Endothelial cell of umbilical vein (primary cell): ENCODE data around the gene RNF138. TPM values are rescaled to one million over a fixed set of nuclear protein-coding genes. Genes with fewer than 3 reads are reported as not detected.

Experiments
- BruUV-seq: library from RNA; stranded (reverse); fragments of 400-500 nt; replicated peaks from 2 replicates; lab custom pipeline; 2021; lab: Mats Ljungman, UMichigan
- CTCF ChIA-PET: fragments of 300-600, 350-600 bp; sonication (Branson Sonifier 250); formaldehyde crosslinking; loops from one replicate; lab custom pipeline; 2021; ENCODE audit warnings: antibody characterized with exemption, inconsistent platforms; lab: Charles Lee
- POLR2A ChIA-PET: fragments of 300-600, 350-600 bp; sonication (Branson Sonifier 250); formaldehyde crosslinking; loops from one replicate; lab custom pipeline; 2021; ENCODE audit warnings: antibody characterized with exemption, inconsistent platforms; lab: Charles Lee
- DNase-seq: peaks from one replicate; pipeline ENCODE4 v3.0.0-alpha.2; 2011; ENCODE audit warnings: low read depth, low spot score
- FAIRE-seq: peaks from 2 replicates; lab custom pipeline; 2011; peaks lifted over from hg19 to GRCh38; lab: Jason Lieb, UNC
- H2AFZ ChIP-seq: 2 replicates; pipeline ENCODE4 v1.6.0; 2012; ENCODE audit warnings: low read depth, low read length, control low read depth, inconsistent platforms
- H3K27ac ChIP-seq: 2 replicates; pipeline ENCODE4 v1.5.1; 2011; ENCODE audit warnings: low read depth, mild to moderate bottlenecking, control low read depth, low read length, moderate library complexity; ENCODE audit not compliant: insufficient read depth
- H3K27me3 ChIP-seq, 2 experiments: 2 replicates each; pipeline versions ENCODE4 v1.6.0 to v1.6.1; 2011; ENCODE audit warnings: low read length in 2 of 2, mixed read lengths in 1 of 2; ENCODE audit not compliant: control insufficient read depth in 2 of 2, insufficient read depth in 2 of 2
- H3K36me3 ChIP-seq, 2 experiments: 2 replicates in 1 of 2; 3 replicates in 1 of 2; pipeline ENCODE4 v1.5.1; 2011; ENCODE audit warnings: low read length in 2 of 2, mild to moderate bottlenecking in 1 of 2, moderate library complexity in 1 of 2; ENCODE audit not compliant: control insufficient read depth in 2 of 2, insufficient read depth in 2 of 2; ENCODE audit errors: extremely low read depth in 1 of 2
- H3K4me1 ChIP-seq: 3 replicates; pipeline ENCODE4 v1.5.1; 2011; ENCODE audit warnings: mild to moderate bottlenecking, low read length; ENCODE audit not compliant: control insufficient read depth, insufficient read depth; ENCODE audit errors: extremely low read depth
- H3K4me2 ChIP-seq: 2 replicates; pipeline ENCODE4 v1.6.1; 2011; ENCODE audit warnings: low read length, control low read depth, mixed read lengths; ENCODE audit not compliant: insufficient read depth
- H3K4me3 ChIP-seq, 3 experiments: fragments of 200-600 bp in 1 of 3; sonication (generic), shearing (Covaris generic) in 1 of 3; replicated peaks in 1 of 3; 2 replicates each; pipeline ENCODE4 v1.5.1; 2011 to 2016; ENCODE audit warnings: control low read depth in 3 of 3, low read length in 3 of 3, mild to moderate bottlenecking in 2 of 3, inconsistent platforms in 1 of 3, low read depth in 1 of 3, moderate library complexity in 1 of 3; ENCODE audit not compliant: insufficient read depth in 1 of 3
- H3K79me2 ChIP-seq: 2 replicates; pipeline ENCODE4 v1.6.0; 2012; ENCODE audit warnings: low read length, inconsistent platforms; ENCODE audit not compliant: control insufficient read depth, insufficient read depth
- H3K9ac ChIP-seq: replicated peaks from 2 replicates; pipeline ENCODE3; 2011; ENCODE audit warnings: low read length, control low read depth; ENCODE audit not compliant: insufficient read depth; ENCODE audit errors: extremely low read depth
- H3K9me1 ChIP-seq: replicated peaks from 3 replicates; pipeline ENCODE4 v1.6.0; 2011; ENCODE audit warnings: mild to moderate bottlenecking, low read length; ENCODE audit not compliant: control insufficient read depth, insufficient read depth; ENCODE audit errors: extremely low read depth
- H3K9me3 ChIP-seq: replicated peaks from 2 replicates; pipeline ENCODE4 v1.5.1; 2012; ENCODE audit warnings: low read length, inconsistent platforms; ENCODE audit not compliant: control insufficient read depth, insufficient read depth
- H4K20me1 ChIP-seq: replicated peaks from 2 replicates; pipeline ENCODE3; 2011; ENCODE audit warnings: mild to moderate bottlenecking, low read length; ENCODE audit not compliant: control insufficient read depth, insufficient read depth; ENCODE audit errors: extremely low read depth
- EZH2 ChIP-seq: IDR thresholded peaks from 2 replicates; pipeline ENCODE4 v1.6.1; 2012; ENCODE audit warnings: borderline replicate concordance, low read depth, mild to moderate bottlenecking, moderate library complexity, low read length, inconsistent platforms; ENCODE audit not compliant: severe bottlenecking
- FOS ChIP-seq: IDR thresholded peaks from 2 replicates; pipeline ENCODE4 v1.6.1; 2011; ENCODE audit warnings: mild to moderate bottlenecking, low read length, moderate library complexity, borderline replicate concordance; ENCODE audit not compliant: insufficient read depth
- GATA2 ChIP-seq: IDR thresholded peaks from 2 replicates; pipeline ENCODE4 v1.7.0; 2011; ENCODE audit warnings: low read depth, mild to moderate bottlenecking, moderate library complexity, mixed read lengths, low read length; ENCODE audit not compliant: insufficient read length, insufficient read depth
- JUN ChIP-seq: IDR thresholded peaks from 2 replicates; pipeline ENCODE4 v1.6.1; 2011; ENCODE audit warnings: borderline replicate concordance, low read depth; ENCODE audit not compliant: insufficient read length, insufficient read depth
- POLR2A ChIP-seq: IDR thresholded peaks from 2 replicates; pipeline ENCODE4 v1.6.1; 2012; ENCODE audit warnings: low read depth, mild to moderate bottlenecking, control low read depth, low read length
- POLR2AphosphoS5 ChIP-seq: IDR thresholded peaks from 2 replicates; pipeline ENCODE4 v1.6.1; 2012; ENCODE audit warnings: low read depth, mild to moderate bottlenecking, control low read depth, low read length, moderate library complexity; ENCODE audit not compliant: insufficient read depth
- dilution Hi-C: fragments of 300-500 bp; cut with MboI; formaldehyde crosslinking; loops from one replicate; pipeline ENCODE4 v1.15.0; 2019; ENCODE audit warnings: low sequenced_read_pairs; ENCODE audit not compliant: extremely low pct_ligation_motif_present
- intact Hi-C: fragments of 100-400 bp; cut with micrococcal nuclease; formaldehyde crosslinking; loops from one replicate; pipeline ENCODE4 v1.10.0; 2022
- polyA plus RNA-seq, 4 experiments: library from polyadenylated mRNA; depleted of rRNA in 3 of 4; stranded (reverse) in 3 of 4; unstranded in 1 of 4; fragments of >200 nt; gene quantifications; 2 replicates each; pipeline versions ENCODE4 v1.2.1 to v1.2.3, GENCODE V29; 2011 to 2012; ENCODE audit warnings: missing spikeins in 1 of 4
- total RNA-seq: library from RNA; stranded (reverse); gene quantifications from 2 replicates; pipeline ENCODE4 v1.2.3, GENCODE V29; 2021
- TF ChIP-seq, protein P1 (sequence below), 2 donors: IDR thresholded peaks; 1 replicate in 1 of 2; 2 replicates in 1 of 2; pipeline ENCODE4 v1.5.1; 2011; ENCODE audit warnings: low read length in 2 of 2, mild to moderate bottlenecking in 2 of 2, moderate library complexity in 2 of 2, control low read depth in 1 of 2, inconsistent platforms in 1 of 2, low read depth in 1 of 2; ENCODE audit not compliant: insufficient read depth in 1 of 2; ENCODE audit errors: extremely low read depth in 1 of 2
- TF ChIP-seq, protein P2 (sequence below): IDR thresholded peaks from 2 replicates; pipeline ENCODE4 v1.6.1; 2011; ENCODE audit not compliant: insufficient read depth, insufficient read length

RNF138 gene
- total and polyA plus RNA-seq, 2 donors (not counting 3 experiments of a cell fraction or from before 2014, with no cell fraction given), result 14.7 to 24.6 TPM

DNA sequence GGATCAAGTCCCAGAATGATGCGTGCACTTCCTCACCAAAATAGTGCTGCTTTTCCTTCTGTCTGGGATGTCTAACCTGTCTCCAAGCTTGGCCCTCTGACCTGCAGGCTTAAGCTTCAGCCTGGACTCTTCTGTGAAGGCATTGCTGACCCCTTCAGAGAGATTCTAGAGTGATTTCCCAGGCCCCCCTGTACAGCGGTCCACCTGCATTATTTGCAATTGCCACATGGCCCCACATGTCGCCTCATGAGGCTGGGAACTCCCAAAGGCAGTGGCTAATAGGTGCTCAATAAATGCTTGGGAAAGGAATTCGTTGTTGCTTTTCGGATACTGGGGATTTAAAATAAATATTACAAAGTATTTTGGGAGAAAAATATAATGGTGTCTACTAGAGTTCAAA lies 65.9 kb downstream of the RNF138 start:
- TF ChIP-seq, protein P1, sequence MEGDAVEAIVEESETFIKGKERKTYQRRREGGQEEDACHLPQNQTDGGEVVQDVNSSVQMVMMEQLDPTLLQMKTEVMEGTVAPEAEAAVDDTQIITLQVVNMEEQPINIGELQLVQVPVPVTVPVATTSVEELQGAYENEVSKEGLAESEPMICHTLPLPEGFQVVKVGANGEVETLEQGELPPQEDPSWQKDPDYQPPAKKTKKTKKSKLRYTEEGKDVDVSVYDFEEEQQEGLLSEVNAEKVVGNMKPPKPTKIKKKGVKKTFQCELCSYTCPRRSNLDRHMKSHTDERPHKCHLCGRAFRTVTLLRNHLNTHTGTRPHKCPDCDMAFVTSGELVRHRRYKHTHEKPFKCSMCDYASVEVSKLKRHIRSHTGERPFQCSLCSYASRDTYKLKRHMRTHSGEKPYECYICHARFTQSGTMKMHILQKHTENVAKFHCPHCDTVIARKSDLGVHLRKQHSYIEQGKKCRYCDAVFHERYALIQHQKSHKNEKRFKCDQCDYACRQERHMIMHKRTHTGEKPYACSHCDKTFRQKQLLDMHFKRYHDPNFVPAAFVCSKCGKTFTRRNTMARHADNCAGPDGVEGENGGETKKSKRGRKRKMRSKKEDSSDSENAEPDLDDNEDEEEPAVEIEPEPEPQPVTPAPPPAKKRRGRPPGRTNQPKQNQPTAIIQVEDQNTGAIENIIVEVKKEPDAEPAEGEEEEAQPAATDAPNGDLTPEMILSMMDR (IDR thresholded peaks at IDR 0.05; ENCODE audit: extremely low read depth in 1 of 2, insufficient read depth in 1 of 2, low read depth in 1 of 2, low read length in 2 of 2), result no peak
- no peak for TF ChIP-seq FOS
- no peak for TF ChIP-seq JUN
- no peak for TF ChIP-seq GATA2
- no peak for TF ChIP-seq EZH2
- TF ChIP-seq POLR2AphosphoS5, result no peak
- TF ChIP-seq, protein P2, sequence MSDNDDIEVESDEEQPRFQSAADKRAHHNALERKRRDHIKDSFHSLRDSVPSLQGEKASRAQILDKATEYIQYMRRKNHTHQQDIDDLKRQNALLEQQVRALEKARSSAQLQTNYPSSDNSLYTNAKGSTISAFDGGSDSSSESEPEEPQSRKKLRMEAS, result no peak
- TF ChIP-seq POLR2A, result no peak
- intact Hi-C loops (no loop called here), dilution Hi-C loops (no loop called here)
- H2AFZ ChIP-seq, result peak overlapping the region; percentile 31
- H3K4me2 ChIP-seq, result no peak overlapping the region
- H3K79me2 ChIP-seq, result no peaks in the 10 kb centered on the region
- no TSS peak for BruUV-seq
- H3K27me3 ChIP-seq, result peaks cover 3 to 6% of the 10 kb centered on the region in 2 experiments
- no peaks in the 10 kb centered on the region for H3K36me3 ChIP-seq
- no peaks in the 10 kb centered on the region for H4K20me1 ChIP-seq
- H3K4me1 ChIP-seq, result no peaks in the 10 kb centered on the region
- H3K9me3 ChIP-seq, result no peaks in the 10 kb centered on the region
- H3K9me1 ChIP-seq, result no peaks in the 10 kb centered on the region
- ChIA-PET POLR2A (no interaction called here), CTCF (interaction anchor here (0.5 to 8.9 kb wide), 48 partner anchors 9 to 1605 kb away, joined by 3 to 304 read pairs (median 4); partner anchors contain the start of genes GAREM1, MEP1B, RNF125 and RNF138)
- no peak overlapping the region for H3K27ac ChIP-seq
- H3K4me3 ChIP-seq, result no peak overlapping the region
- DNase-seq, result no peak
- FAIRE-seq, result no peak
- H3K9ac ChIP-seq, result no peak overlapping the region
